Peyer's patch (tissue), 4 donors: Measurements from ENCODE around the gene RAB44. TPM values are rescaled to one million over a fixed set of nuclear protein-coding genes. Genes with fewer than 3 reads are reported as not detected.
"Not testable (repeated sequence)": the region's sequence is repeated elsewhere in the genome, so short reads cannot be mapped to it uniquely, and the experiment has no call there.

Experiments
- DNase-seq, 3 donors: peaks; one replicate each; pipeline ENCODE4 v3.0.0-alpha.2; 2017 to 2019
- H3K27ac ChIP-seq, 4 donors: fragments of 200-600 bp; sonication (generic); one replicate each; pipeline ENCODE4 v1.5.1; 2016 to 2019
- H3K27me3 ChIP-seq, 2 donors: fragments of 200-600 bp; sonication (generic); one replicate each; pipeline ENCODE4 v1.5.1; 2019
- H3K36me3 ChIP-seq, 3 donors: fragments of 200-600 bp; sonication (generic); one replicate each; pipeline ENCODE4 v1.5.1; 2016 to 2019
- H3K4me1 ChIP-seq, 4 donors: fragments of 200-600 bp; sonication (generic); one replicate each; pipeline ENCODE4 v1.5.1; 2016 to 2019
- H3K4me3 ChIP-seq, 4 donors: fragments of 200-600 bp; sonication (generic); 1 replicate in 3 of 4; 2 replicates in 1 of 4; pipeline ENCODE4 v1.5.1; 2016 to 2019; ENCODE audit warnings: mild to moderate bottlenecking in 1 of 4
- H3K9me3 ChIP-seq, 4 donors: fragments of 200-600 bp; sonication (generic); one replicate each; pipeline ENCODE4 v1.5.1; 2016 to 2019; ENCODE audit warnings: mild to moderate bottlenecking in 1 of 4
- POLR2A ChIP-seq, 2 donors: fragments of 450-650 bp; IDR thresholded peaks; one replicate each; pipeline ENCODE4 v1.5.1; 2017; ENCODE audit warnings: antibody characterized with exemption in 2 of 2, mild to moderate bottlenecking in 2 of 2, moderate library complexity in 2 of 2
- total RNA-seq, 4 donors: library from RNA; depleted of rRNA; stranded (reverse); fragments of >200 nt; gene quantifications; one replicate each; pipeline ENCODE4 v1.1.0, GENCODE V29; 2016
- TF ChIP-seq, protein P1 (sequence below), 6 experiments: fragments of 450-650 bp in 4 of 6; fragments of 200-600 bp in 2 of 6; sonication (generic) in 1 of 6; IDR thresholded peaks; one replicate each; pipeline ENCODE4 v1.5.1; 2017 to 2019; ENCODE audit warnings: antibody characterized with exemption in 6 of 6, mild to moderate bottlenecking in 3 of 6, moderate library complexity in 1 of 6

The RAB44 gene
- total RNA-seq, 4 donors from 2014 or later, result 0.47 to 3.3 (median 0.80) TPM

- no peak for DNase-seq
- Histone ChIP-seq H3K4me3 (no peak overlapping the region), H3K27ac (no peak overlapping the region), H3K36me3 (no peaks in the 10 kb centered on the region), H3K4me1 (peaks cover 0 to 7% (median 0%) of the 10 kb centered on the region in 4 donors), H3K9me3 (no peaks in the 10 kb centered on the region), H3K27me3 (no peaks in the 10 kb centered on the region)
- TF ChIP-seq POLR2A (IDR thresholded peaks at IDR 0.05), result no peak
- TF ChIP-seq, protein P1, sequence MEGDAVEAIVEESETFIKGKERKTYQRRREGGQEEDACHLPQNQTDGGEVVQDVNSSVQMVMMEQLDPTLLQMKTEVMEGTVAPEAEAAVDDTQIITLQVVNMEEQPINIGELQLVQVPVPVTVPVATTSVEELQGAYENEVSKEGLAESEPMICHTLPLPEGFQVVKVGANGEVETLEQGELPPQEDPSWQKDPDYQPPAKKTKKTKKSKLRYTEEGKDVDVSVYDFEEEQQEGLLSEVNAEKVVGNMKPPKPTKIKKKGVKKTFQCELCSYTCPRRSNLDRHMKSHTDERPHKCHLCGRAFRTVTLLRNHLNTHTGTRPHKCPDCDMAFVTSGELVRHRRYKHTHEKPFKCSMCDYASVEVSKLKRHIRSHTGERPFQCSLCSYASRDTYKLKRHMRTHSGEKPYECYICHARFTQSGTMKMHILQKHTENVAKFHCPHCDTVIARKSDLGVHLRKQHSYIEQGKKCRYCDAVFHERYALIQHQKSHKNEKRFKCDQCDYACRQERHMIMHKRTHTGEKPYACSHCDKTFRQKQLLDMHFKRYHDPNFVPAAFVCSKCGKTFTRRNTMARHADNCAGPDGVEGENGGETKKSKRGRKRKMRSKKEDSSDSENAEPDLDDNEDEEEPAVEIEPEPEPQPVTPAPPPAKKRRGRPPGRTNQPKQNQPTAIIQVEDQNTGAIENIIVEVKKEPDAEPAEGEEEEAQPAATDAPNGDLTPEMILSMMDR (IDR thresholded peaks at IDR 0.05), result no peak
Measured at GRCh38 chr6:36721369-36722140, 23.9 kb downstream of the RAB44 start.

GRCh38 chr6:36722365-36722764 lies 24.7 kb downstream of the RAB44 start:
- Histone ChIP-seq H3K9me3 (no peaks in the 10 kb centered on the region), H3K27ac (no peak overlapping the region), H3K4me1 (no peaks in the 10 kb centered on the region), H3K36me3 (no peaks in the 10 kb centered on the region), H3K4me3 (no peak overlapping the region), H3K27me3 (no peaks in the 10 kb centered on the region)
- TF ChIP-seq, protein P1 (IDR thresholded peaks at IDR 0.05), result no peak
- TF ChIP-seq POLR2A (IDR thresholded peaks at IDR 0.05), result no peak
- no peak for DNase-seq

GRCh38 chr6:36722879-36723278 lies 25.3 kb downstream of the RAB44 start:
- Histone ChIP-seq H3K4me3 (no peak overlapping the region), H3K27ac (no peak overlapping the region), H3K27me3 (no peaks in the 10 kb centered on the region), H3K4me1 (no peaks in the 10 kb centered on the region), H3K36me3 (no peaks in the 10 kb centered on the region), H3K9me3 (no peaks in the 10 kb centered on the region)
- no peak for DNase-seq
- TF ChIP-seq POLR2A (IDR thresholded peaks at IDR 0.05), result no peak

GRCh38 chr6:36723992-36724391 lies 26.4 kb downstream of the RAB44 start:
- not testable (repeated sequence) for H3K27me3 ChIP-seq, H3K4me3 ChIP-seq, H3K9me3 ChIP-seq, H3K27ac ChIP-seq, H3K4me1 ChIP-seq, DNase-seq, H3K36me3 ChIP-seq

DNA sequence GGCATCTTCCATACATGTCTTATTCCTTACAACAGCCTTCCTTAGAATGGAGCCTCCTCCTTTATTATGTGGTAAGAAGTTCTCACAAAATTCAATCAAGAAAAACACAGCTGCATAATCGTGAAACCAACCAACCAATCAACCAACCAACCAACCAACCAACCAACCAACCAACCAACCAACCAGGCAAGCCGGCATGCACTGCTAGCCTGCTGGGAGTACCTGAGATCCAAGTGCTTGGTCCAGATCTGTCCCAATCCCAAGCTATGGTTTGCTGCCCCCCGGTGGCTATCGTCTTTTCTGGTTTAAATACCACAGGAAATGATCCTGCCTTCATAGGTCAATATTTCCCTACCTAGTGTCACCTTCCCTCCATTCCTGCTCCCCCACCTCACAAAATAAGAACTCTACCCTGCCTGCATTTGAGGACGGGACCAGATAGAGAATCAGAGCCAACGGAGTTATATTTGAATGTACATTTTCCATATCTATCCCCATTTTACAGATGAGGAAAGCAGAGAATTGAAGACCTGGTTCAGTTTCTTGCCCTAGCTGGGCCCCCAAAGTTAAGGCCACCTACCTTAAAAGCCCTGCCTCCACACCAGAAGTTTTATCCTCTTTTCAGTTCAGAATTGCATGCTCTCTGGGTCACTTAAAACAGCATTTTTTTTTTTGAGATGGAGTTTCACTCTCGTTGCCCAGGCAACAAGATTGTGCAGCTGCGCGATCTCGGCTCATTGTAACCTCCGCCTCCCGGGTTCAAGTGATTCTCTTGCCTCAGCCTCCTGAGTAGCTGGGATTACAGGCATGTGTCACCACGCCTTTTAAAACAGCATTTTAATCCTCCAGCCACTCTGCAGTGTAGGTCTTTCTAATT lies 27.1 kb downstream of the RAB44 start:
- Histone ChIP-seq H3K27me3 (no peaks in the 10 kb centered on the region), H3K36me3 (no peaks in the 10 kb centered on the region), H3K4me1 (no peaks in the 10 kb centered on the region), H3K9me3 (no peaks in the 10 kb centered on the region), H3K4me3 (no peak overlapping the region), H3K27ac (no peak overlapping the region)
- TF ChIP-seq, protein P1 (IDR thresholded peaks at IDR 0.05), result peak; percentile 38 to 81 (median 64)
- no peak for TF ChIP-seq POLR2A (IDR thresholded peaks at IDR 0.05)
- DNase-seq, result peak; percentile 70 to 92 (median 83)

DNA sequence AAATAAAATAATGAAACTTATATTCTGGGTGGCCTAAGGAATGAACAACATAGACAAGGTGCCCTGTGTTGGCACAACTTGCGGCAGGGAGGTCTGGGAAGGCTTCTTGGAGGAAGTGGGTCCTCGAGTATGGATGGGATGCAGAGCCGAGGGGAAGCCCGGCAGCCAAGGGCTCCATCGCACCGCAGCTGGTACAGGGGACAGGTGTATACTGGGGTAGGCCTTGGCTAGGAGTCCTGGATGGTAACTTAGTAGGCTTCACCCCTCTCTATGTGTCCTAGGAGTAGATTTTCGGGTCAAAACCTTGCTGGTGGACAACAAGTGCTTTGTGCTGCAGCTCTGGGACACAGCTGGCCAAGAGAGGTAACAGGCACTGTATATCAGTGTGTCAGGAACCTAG lies 28.0 kb downstream of the RAB44 start:
- H3K36me3 ChIP-seq, result no peaks in the 10 kb centered on the region
- DNase-seq, result no peak
- no peak overlapping the region for H3K27ac ChIP-seq
- no peak overlapping the region for H3K4me3 ChIP-seq
- no peaks in the 10 kb centered on the region for H3K27me3 ChIP-seq
- H3K4me1 ChIP-seq, result no peaks in the 10 kb centered on the region
- H3K9me3 ChIP-seq, result no peaks in the 10 kb centered on the region
- no peak for TF ChIP-seq POLR2A (IDR thresholded peaks at IDR 0.05)
- TF ChIP-seq, protein P1 (IDR thresholded peaks at IDR 0.05), result no peak
